GM19238 (cell line): Measurements from ENCODE around the gene PISD.
"Not testable (repeated sequence)": the region's sequence is repeated elsewhere in the genome, so short reads cannot be mapped to it uniquely, and the experiment has no call there.

ENCODE experiments used
- DNase-seq: peaks from one replicate; pipeline ENCODE4 v3.0.0; 2011; ENCODE audit warnings: low spot score; ENCODE audit not compliant: insufficient read length

Gene PISD

DNA sequence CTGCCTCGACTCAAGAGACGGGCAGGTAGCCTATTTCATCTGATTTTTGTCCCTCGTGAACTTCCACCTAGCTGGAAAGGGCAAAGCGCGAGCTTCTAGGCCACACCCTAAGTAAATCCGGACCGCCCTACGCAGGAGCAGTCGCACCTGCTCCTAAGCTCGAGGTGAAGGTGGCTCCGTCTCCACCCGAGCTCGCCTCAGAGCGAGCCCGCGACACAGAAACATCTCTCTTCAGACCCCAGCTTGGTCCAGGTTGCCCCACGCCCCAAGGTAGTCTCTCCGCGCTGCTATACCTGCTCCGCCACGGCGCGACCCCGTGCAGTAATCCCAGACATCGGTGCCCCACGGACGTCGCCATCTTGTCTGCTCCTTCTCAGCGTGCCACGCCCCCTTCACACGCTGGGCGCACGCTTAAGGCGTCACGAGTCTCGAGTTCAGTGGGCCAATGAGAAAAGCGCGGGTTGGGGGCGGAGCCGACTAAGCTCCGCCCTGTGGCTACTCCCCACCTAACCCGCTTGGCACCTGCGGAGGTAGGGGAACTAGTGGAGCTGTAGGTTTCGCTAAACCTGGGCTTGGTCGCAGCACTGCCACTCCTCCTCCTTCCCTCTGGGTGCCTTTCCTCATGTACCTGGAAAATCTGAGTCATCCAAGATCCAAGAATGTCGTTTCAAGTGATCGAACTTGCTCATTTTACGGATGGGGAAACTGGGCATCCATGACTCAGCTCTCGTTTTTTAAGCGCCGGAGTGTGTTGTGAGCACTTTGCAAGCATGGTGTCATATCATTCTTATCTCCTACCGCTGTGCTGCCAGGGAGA, at the start of gene PISD:
Gene PISD (minus strand): TSS at position 365 of the 817 bp plus-strand sequence. CDS start 7 bp downstream, at position 358.
- DNase-seq, result peak; percentile 92

DNA sequence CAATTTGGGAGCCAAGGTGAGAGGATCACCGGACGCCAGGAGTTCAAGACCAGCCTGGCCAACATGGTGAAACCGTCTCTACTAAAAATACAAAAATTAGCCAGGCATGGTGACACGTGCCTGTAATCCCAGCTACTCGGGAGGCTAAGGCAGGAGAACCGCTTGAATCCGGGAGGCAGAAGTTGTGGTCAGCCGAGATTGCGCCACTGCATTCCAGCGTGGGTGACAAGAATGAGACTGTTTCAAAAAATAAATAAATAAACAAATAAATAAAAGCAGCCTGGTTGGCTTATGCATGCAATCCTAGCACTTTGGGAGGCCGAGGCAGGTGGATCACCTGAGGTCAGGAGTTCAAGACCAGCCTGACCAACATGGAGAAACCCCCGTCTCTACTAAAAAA, 49.2 kb upstream of the PISD start:
- DNase-seq, result not testable (repeated sequence)

DNA sequence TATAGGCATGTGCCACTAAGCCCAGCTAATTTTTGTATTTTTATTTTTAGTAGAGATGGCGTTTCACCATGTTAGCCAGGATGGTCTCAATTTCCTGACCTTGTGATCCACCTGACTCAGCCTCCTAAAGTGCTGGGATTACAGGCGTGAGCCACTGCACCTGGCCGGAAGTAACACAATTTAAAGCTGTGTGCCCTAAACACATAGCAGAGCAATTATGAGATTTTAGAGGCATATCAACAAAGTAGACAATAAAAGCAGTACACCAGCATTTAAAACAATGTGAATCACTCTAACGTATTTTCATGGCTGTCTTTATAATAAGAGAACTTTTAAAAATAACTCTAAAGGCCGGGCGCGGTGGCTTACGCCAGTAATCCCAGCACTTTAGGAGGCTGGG, 45.5 kb upstream of the PISD start:
- no peak for DNase-seq

- no peak for DNase-seq
These were observed 33.4 kb upstream of the PISD start for GRCh38 chr22:31695423-31695822.

- not testable (repeated sequence) for DNase-seq
These were observed 32.0 kb upstream of the PISD start for GRCh38 chr22:31694046-31694445.

- DNase-seq, result no peak
These were observed 30.3 kb upstream of the PISD start for GRCh38 chr22:31692186-31692886.

DNA sequence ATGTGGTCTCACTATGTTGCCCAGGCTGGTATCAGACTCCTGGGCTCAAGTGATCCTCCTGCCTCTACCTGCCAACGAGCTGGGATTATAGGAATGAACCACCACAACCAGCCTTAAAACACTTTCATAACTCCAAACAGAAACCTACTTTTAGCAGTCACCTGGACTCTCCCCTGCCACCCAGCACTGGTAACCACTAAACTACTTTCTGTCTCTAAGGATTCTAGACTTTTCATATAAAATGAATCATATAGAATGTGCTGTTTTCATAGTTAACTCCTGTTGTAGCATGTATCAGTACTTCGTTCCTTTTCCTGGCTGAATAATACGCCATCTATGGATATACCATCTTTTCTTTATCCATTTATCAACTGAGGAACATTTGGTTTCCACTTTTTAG, 29.4 kb upstream of the PISD start:
- no peak for DNase-seq

GRCh38 chr22:31683181-31684105, 21.4 kb upstream of the PISD start:
- DNase-seq, result no peak

GRCh38 chr22:31682751-31683150, 20.7 kb upstream of the PISD start:
- DNase-seq, result no peak

DNA sequence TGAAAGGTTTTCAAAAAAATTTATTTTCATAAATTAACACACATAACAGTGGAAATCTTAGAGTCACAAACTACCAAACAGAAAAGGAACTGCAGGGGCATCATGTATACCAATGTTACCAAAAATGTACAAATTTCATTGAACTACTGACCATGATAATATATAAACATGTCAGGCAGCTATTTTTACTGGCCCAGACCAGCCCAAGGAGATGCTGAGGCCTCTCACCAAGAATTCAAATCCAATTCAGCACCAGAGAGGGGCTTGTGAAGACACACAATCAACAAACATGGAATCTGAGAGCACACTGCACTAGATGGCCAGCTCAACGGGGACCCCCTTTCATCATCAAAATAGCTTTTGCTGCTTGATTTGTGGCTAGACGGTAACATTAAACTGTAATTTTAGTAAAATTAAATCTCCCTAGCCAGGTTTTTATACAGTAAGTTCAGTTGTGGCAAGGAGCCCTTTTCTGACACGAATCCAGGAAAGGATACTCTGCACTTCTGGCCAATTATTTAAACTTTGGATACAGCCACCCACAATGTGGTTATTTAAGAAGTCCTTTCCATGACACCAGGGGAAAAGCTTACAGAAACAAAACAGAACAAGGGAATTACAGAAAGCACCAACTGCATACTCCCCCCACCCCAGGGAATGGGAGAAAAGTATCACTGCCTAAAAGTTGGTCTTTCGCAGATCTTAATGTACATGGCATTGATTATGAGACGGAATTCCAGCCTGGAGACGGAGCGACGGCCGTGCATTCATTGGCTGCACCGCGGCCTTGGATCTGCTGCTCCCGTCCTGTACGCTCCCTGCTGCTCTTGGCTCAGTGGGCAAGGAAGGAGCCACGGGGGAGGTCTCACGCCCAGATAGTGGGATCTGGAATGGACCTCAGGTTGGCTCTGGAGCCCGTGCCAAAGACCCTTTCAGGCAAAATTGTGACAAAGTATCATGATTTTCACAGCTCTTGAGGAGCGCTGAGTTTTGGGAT, 19.6 kb upstream of the PISD start:
- DNase-seq, result no peak

DNA sequence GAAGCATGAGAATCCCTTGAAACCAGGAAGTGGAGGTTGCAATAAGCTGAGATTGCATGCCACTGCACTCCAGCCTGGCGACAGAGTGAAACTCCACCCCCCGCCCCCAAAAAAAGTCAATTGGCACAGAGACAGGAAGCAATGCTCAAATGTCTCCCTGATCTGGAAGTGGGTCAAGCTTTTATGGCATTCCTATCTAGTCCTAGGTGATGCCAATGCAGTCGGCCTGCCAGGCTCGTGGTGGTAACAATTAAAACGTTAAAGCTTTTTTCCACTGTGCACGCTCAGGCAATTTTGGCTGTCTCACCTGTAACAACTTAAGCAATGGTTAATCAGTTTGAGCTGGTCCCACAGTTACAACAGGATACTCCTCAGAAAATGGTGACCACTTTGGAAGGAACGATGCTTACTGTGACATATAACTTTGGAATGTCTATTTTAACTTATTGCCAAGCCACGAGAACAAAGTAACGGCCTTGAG, 18.9 kb upstream of the PISD start:
- no peak for DNase-seq

GRCh38 chr22:31678748-31679147, 16.7 kb upstream of the PISD start:
- DNase-seq, result no peak

- DNase-seq, result peak; percentile 87
These were observed 14.7 kb upstream of the PISD start for GRCh38 chr22:31676700-31677099.

DNA sequence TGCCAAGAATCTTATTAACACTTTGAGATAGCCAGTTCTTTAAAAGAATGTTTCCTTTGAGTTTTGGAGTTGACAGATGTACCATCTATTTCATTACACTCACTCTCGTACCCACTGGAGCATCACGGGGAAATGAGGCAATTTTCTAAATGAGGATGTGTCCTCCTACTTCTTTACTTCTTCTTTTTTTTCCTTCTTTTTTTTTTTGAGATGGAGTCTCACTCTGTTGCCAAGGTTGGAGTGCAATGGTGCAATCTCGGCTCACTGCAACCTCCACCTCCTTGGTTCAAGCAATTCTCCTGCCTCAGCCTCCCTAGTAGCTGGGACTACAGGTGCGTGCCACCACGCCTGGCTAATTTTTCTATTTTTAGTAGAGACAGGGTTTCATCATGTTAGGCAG, 12.2 kb upstream of the PISD start:
- not testable (repeated sequence) for DNase-seq

DNA sequence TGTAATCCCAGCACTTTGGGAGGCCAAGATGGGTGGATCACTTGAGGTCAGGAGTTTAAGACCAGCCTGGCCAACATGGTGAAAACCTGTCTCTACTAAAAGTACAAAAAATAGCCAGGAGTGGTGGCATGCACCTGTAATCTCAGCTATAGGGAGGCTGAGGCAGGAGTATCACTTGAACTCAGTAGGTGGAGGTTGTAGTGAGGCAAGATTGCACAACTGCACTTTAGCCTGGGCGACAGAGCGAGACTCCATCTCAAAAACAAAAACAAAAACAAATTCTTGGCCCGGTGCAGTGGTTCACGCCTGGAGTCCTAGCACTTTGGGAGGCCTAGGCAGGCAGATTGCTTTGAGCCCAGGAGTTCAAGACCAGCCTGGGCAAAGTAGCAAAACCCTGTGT, 6.8 kb upstream of the PISD start:
- DNase-seq, result not testable (repeated sequence)

DNA sequence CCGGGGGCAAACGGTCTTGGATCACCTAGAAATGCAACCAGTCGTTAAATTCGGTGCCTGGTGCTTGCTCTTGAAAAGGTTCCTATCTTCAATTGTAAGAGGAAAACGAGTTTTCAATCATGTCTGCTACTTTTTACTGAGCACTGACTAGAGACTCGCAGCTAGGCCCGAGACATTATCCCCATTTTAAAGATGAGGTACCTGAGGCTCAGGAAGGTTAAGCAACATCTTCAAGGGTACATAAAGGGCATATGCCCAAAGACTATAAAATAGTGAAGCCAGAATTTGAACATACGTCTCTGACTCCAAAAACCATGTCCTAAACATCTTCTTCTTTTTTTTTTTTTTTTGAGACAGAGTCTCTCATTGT, 638 bp upstream of the PISD start:
- DNase-seq, result no peak

- not testable (repeated sequence) for DNase-seq
These were observed 1.1 kb downstream of the PISD start for GRCh38 chr22:31660860-31661341.

GRCh38 chr22:31659246-31659645, 2.8 kb downstream of the PISD start:
- no peak for DNase-seq

DNA sequence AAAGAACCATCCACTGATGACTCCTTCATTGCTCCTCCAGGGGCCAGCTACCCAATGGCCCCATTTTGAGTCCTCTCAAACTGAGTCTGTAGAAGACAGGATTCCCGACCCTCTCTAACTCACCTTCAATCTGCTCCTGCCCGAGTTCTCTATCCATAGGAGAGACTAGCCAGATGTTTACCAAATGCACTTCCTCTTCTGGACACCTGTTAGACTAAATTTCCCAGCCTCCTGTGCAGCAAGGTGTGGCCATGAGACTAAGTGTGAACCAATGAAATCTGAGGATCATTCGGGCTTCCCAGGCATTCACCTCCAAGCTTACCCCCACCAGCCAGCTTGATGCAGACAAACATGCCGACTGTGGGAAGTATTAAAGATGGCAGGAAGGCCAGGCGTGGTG, 7.6 kb downstream of the PISD start:
- no peak for DNase-seq

DNA sequence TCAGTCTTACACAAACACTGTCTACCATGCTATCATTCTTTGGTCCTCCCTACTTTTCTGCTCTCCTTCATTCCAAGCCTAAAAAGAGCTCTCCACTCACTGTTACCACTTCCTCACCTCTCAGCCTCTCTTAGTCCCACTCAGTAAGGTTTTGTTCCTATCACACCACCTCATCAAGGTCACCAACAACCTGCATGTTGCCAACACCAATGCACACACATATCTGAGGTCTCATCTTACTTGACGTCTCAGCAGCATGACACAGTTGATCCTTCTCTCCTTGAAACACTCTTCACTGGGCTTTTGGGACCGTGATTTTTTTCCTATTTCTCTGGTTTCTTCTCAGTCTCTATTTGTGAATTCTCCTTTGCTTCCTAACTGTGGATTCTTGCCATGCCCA, 8.1 kb downstream of the PISD start:
- DNase-seq, result no peak
